A549 (cell line): Measurements from ENCODE around the gene OLAH. TPM values are rescaled to one million over a fixed set of nuclear protein-coding genes. Genes with fewer than 3 reads are reported as not detected.

Experiments used
- ATAC-seq, 2 experiments: fragments of 200-7000 bp in 1 of 2; fragments of >200 bp in 1 of 2; cut with Nextera tagmentation in 1 of 2; cut with Tn5 transposase in 1 of 2; 3 replicates each; pipeline versions ENCODE4 v1.8.0 to v1.9.1; 2018 to 2020; ENCODE audit warnings: mild to moderate bottlenecking in 1 of 2, moderate library complexity in 1 of 2
- CTCF ChIA-PET: fragments of 300-600 bp; sonication (Branson Sonifier 250); formaldehyde crosslinking; extraction: SDS; loops from one replicate; lab custom pipeline; 2021; ENCODE audit warnings: antibody characterized with exemption, inconsistent platforms; lab: Yijun Ruan, JAX
- POLR2A ChIA-PET: fragments of 350-600 bp; formaldehyde crosslinking; extraction: SDS; loops from one replicate; lab custom pipeline; 2021; ENCODE audit warnings: antibody characterized with exemption, inconsistent platforms; lab: Yijun Ruan, JAX
- DNase-seq, 2 experiments: peaks; one replicate each; pipeline versions ENCODE4 v3.0.0 to v3.0.0-alpha.2; 2011 to 2016; ENCODE audit warnings: low read depth in 1 of 2, low spot score in 1 of 2
- FAIRE-seq: peaks from 2 replicates; lab custom pipeline; 2011; peaks lifted over from hg19 to GRCh38; lab: Jason Lieb, UNC
- H3K27ac ChIP-seq, 2 experiments: fragments of >200 bp; sonication (Bioruptor Twin); formaldehyde crosslinking; 3 replicates each; pipeline ENCODE4 v1.5.1; 2016 to 2017
- H3K4me1 ChIP-seq: fragments of >200 bp; sonication (Bioruptor Twin); formaldehyde crosslinking; 3 replicates; pipeline ENCODE4 v1.6.1; 2016
- H3K4me2 ChIP-seq: fragments of >200 bp; sonication (Bioruptor Twin); formaldehyde crosslinking; 3 replicates; pipeline ENCODE4 v1.6.1; 2016
- H3K4me3 ChIP-seq: fragments of >200 bp; sonication (Bioruptor Twin); formaldehyde crosslinking; 3 replicates; pipeline ENCODE4 v1.5.1; 2016
- H3K9me3 ChIP-seq: fragments of >200 bp; sonication (Bioruptor Twin); formaldehyde crosslinking; 3 replicates; pipeline ENCODE4 v1.6.1; 2016
- BCL3 ChIP-seq: fragments of >200 bp; sonication (Bioruptor Twin); formaldehyde crosslinking; IDR thresholded peaks from 3 replicates; pipeline ENCODE4 v1.6.1; 2016
- CEBPB ChIP-seq, 2 experiments: fragments of >200 bp in 1 of 2; sonication (Bioruptor Twin) in 1 of 2; formaldehyde crosslinking in 1 of 2; IDR thresholded peaks; 2 replicates each; pipeline ENCODE4 v1.6.1; 2012 to 2016
- CHD2 ChIP-seq: fragments of 150-350 bp; IDR thresholded peaks from 2 replicates; pipeline ENCODE4 v1.6.1; 2014; ENCODE audit warnings: low read length; ENCODE audit not compliant: partially characterized antibody
- CHD4 ChIP-seq: fragments of 200-600 bp; sonication (generic); IDR thresholded peaks from 2 replicates; pipeline ENCODE4 v1.6.1; 2016; ENCODE audit warnings: antibody characterized with exemption, mild to moderate bottlenecking, borderline replicate concordance
- E2F6 ChIP-seq: IDR thresholded peaks from 2 replicates; pipeline ENCODE4 v1.6.1; 2012; ENCODE audit warnings: low read depth, borderline replicate concordance
- FOSB ChIP-seq: fragments of 250-450 bp; sonication (Bioruptor Pico); IDR thresholded peaks from 2 replicates; pipeline ENCODE4 v1.5.0; 2020; ENCODE audit warnings: mild to moderate bottlenecking, moderate library complexity
- GATA3 ChIP-seq: IDR thresholded peaks from 2 replicates; pipeline ENCODE4 v1.6.1; 2012; ENCODE audit warnings: borderline replicate concordance
- HMGXB4 ChIP-seq: fragments of 250-450 bp; sonication (Bioruptor Pico); IDR thresholded peaks from 2 replicates; pipeline ENCODE4 v1.5.0; 2021; ENCODE audit warnings: mild to moderate bottlenecking, moderate library complexity, borderline replicate concordance
- HOXA7 ChIP-seq: fragments of 250-450 bp; sonication (Bioruptor Pico); IDR thresholded peaks from 2 replicates; pipeline ENCODE4 v1.5.0; 2020; ENCODE audit warnings: mild to moderate bottlenecking, moderate library complexity
- JUN ChIP-seq, 2 experiments: fragments of >200 bp; sonication (Bioruptor Twin); formaldehyde crosslinking; IDR thresholded peaks; 2 replicates in 1 of 2; 3 replicates in 1 of 2; pipeline ENCODE4 v1.6.1; 2016 to 2017
- KDM5A ChIP-seq: fragments of 200-600 bp; sonication (generic); IDR thresholded peaks from 2 replicates; pipeline ENCODE4 v1.6.1; 2016; ENCODE audit warnings: antibody characterized with exemption, mild to moderate bottlenecking
- MAX ChIP-seq: IDR thresholded peaks from 2 replicates; pipeline ENCODE4 v1.6.1; 2012
- MYC ChIP-seq: IDR thresholded peaks from 2 replicates; pipeline ENCODE4 v1.6.1; 2012; ENCODE audit warnings: mild to moderate bottlenecking, inconsistent platforms, low read length, improper control_type of control experiment, borderline replicate concordance
- PBX3 ChIP-seq: IDR thresholded peaks from 2 replicates; pipeline ENCODE4 v1.6.1; 2012
- PHF8 ChIP-seq: fragments of 200-600 bp; sonication (generic); IDR thresholded peaks from 2 replicates; pipeline ENCODE4 v1.6.1; 2016; ENCODE audit warnings: low read depth, mild to moderate bottlenecking, antibody characterized with exemption, moderate library complexity, borderline replicate concordance
- POLR2A ChIP-seq: IDR thresholded peaks from 2 replicates; pipeline ENCODE4 v1.6.1; 2012; ENCODE audit warnings: mild to moderate bottlenecking, low read length
- RCOR1 ChIP-seq: fragments of 150-350 bp; IDR thresholded peaks from 2 replicates; pipeline ENCODE4 v1.6.1; 2014; ENCODE audit warnings: antibody characterized with exemption, low read length, low read depth
- REST ChIP-seq: fragments of 200-600 bp; sonication (generic); IDR thresholded peaks from 2 replicates; pipeline ENCODE4 v1.6.1; 2016; ENCODE audit warnings: antibody characterized with exemption, mild to moderate bottlenecking, moderate library complexity
- TP53 ChIP-seq: fragments of 250-450 bp; sonication (Bioruptor Pico); IDR thresholded peaks from 2 replicates; pipeline ENCODE4 v1.5.0; 2021; ENCODE audit warnings: mild to moderate bottlenecking, moderate library complexity
- WGBS: methylation state at CpG from one replicate; pipeline ENCODE4 v1.1.6; 2017; ENCODE audit errors: missing lambda C conversion rate; 5-methylcytosine and 5-hydroxymethylcytosine counted together
- polyA plus RNA-seq, 4 experiments: library from polyadenylated mRNA; depleted of rRNA in 3 of 4; stranded (reverse); fragments of >200 nt; fragmentation: RNase III in 1 of 4; extraction: RNeasy Plus Mini Kit Qiagen cat#74134 plus additional on column Dnase treatment in 1 of 4; gene quantifications; 2 replicates in 3 of 4; 3 replicates in 1 of 4; pipeline ENCODE4 v1.2.3, GENCODE V29; 2011 to 2017

OLAH gene
- polyA plus RNA-seq, 2 of the 4 experiments (the other 2 are of a cell fraction), result 0.34 TPM; not detected in 1

- TF ChIP-seq REST (no peak), RCOR1 (no peak), CHD4 (no peak)
- TF ChIP-seq, all 56 proteins: peak for 0
Measured at GRCh38 chr10:15096661-15097010, 52.9 kb downstream of the OLAH start (continued).

- ATAC-seq (peak; percentile 92 to 93), FAIRE-seq (no peak), DNase-seq (peak; percentile 95 to 96)
- no peaks in the 10 kb centered on the region for H3K9me3 ChIP-seq
- peak within 1 kb of the TSS; percentile 92 for H3K4me2 ChIP-seq
- peak within 1 kb of the TSS; percentile 70 for H3K4me3 ChIP-seq
- peaks cover 23% of the 10 kb centered on the region; the same call in 2 of the 3 replicates for H3K4me1 ChIP-seq
- TF ChIP-seq E2F6, result peak; percentile 61; the same call in 1 of the 2 replicates
- no peak for TF ChIP-seq TP53
- peak; percentile 27; the same call in 1 of the 2 replicates for TF ChIP-seq KDM5A
- TF ChIP-seq HMGXB4 (CRISPR knock-in tag), result no peak
- TF ChIP-seq FOSB (CRISPR knock-in tag), result no peak
- TF ChIP-seq HOXA7 (CRISPR knock-in tag), result 0 out of 2 replicates have a peak, but pooled peaks have one; percentile 39
- no peak for TF ChIP-seq CEBPB (IDR thresholded peaks at IDR 0.05)
- TF ChIP-seq CHD2, result peak; percentile 85
- peak; percentile 97 for TF ChIP-seq PHF8
- peak; percentile 92 for TF ChIP-seq BCL3
- TF ChIP-seq MAX, result peak; percentile 90; the same call in 1 of the 2 replicates
- peak; percentile 10; the same call in 1 of the 2 replicates for TF ChIP-seq PBX3
- peak; percentile 75 to 94; a peak in 4 of 5 replicates for TF ChIP-seq JUN (IDR thresholded peaks at IDR 0.05)
- 0 out of 2 replicates have a peak, but pooled peaks have one; percentile 3 for TF ChIP-seq GATA3
- TF ChIP-seq MYC, result 0 out of 2 replicates have a peak, but pooled peaks have one; percentile 10
- TF ChIP-seq REST, result peak; percentile 64
- TF ChIP-seq POLR2A, result peak; percentile 85
- under 1% methylated on average over 39 of the region's 84 CpGs for WGBS
- peak within 1 kb of the TSS; percentile 82 to 98 for H3K27ac ChIP-seq
- POLR2A ChIA-PET, result interaction anchor here (1.0 to 1.5 kb wide), 3 partner anchors 72 to 219 kb away, joined by 5 to 6 read pairs (median 5); partner anchors contain the start of genes MEIG1, NMT2 and SUV39H2
- CTCF ChIA-PET, result interaction anchor here (0.9 to 1.1 kb wide), 2 partner anchors 9 to 70 kb away, joined by 3 to 4 read pairs; no protein-coding TSS in a partner anchor
Measured at GRCh38 chr10:15097011-15097812, 53.5 kb downstream of the OLAH start, which contains the start of gene RPP38. Gene RPP38 (plus strand): TSS chr10:15097355. CDS start chr10:15103315, 5,960 bp downstream.
